NCI-H187 treated with DMSO at 0.1 percent for 48 hours (cell line): ENCODE measurements around the gene KLC4.
"Not testable (repeated sequence)": the region's sequence is repeated elsewhere in the genome, so short reads cannot be mapped to it uniquely, and the experiment has no call there.

Experiments used
- DNase-seq: peaks from one replicate; lab custom pipeline; 2025; lab: John Stamatoyannopoulos, UW

Gene KLC4

DNA sequence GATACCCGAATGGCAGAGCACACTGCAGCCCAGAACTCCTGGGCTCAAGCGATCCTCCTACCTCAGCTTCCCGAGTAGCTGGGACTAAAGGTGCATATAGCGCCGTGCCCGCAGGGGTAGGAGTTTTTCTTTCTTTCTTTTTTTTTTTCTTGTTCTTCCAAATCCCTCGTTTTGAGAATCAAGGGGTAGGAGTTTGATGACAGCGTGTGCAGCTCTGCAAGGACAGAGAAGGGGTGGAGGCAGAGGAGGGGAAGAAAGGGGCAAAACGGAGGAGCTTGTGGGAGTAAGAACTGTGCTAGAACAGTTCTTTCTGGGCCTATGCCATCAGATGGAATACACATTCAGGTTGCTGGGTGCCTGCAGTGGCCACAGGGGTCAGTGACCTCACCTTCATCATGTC, 22.7 kb upstream of the KLC4 start:
- DNase-seq, result no peak

DNA sequence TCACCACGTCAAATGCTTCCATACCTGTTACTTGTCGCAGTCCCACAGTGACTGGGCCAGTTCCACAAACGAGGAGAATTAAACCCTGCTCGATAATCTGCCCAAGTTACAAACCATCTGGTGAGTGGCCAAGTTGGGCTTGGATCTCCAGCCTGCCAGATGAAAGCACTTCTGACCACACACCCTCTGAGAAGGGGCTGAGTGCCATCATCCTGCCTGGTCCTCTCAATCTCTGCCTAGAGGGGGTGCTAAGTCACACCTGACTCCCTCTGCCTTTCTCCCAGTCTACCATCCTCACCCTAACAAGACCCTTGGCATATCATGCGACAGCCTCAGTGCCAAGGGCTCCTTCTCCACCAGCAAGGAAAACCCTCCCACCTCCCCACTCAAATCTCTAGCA, 22.2 kb upstream of the KLC4 start:
- no peak for DNase-seq

DNA sequence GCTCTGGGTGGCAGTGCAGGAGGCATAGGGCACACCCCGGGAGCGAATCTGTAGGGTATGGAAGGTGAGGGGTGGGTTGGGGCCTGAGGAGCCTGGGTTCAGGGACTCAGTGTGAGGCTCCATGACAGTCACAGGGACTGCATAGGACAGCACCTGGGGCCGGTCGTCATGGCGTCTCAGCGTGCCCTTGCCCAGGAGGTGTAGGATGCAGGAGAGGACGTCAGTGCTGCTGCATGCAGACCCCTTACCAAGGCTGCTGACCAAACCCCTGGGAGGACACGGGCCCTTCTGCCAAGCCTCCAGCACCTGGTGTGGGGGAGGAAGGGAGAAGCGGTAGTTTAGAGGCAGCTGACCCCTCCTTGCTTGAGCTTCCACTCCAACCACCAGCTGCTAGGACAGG, 21.7 kb upstream of the KLC4 start:
- no peak for DNase-seq

DNA sequence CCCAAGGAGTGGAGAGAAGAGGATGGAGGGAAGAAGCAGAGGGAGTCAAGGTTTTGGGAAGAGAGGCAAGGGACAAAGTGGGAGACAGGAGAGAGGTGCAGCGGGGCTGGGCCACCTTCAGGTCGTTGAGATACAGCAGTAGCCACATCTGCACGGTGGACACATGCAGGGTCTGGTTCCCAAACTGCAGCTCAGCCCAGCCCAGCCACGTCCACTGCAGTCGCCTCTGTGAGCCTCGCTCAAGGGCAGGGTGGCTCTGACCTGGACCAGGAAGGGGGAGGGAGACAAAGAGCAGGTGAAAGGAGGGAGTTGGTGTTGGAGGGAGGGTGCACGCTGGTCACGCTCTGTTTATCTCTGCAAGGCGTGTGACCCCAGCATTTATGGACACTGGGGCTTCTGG, 20.7 kb upstream of the KLC4 start:
- DNase-seq, result no peak

DNA sequence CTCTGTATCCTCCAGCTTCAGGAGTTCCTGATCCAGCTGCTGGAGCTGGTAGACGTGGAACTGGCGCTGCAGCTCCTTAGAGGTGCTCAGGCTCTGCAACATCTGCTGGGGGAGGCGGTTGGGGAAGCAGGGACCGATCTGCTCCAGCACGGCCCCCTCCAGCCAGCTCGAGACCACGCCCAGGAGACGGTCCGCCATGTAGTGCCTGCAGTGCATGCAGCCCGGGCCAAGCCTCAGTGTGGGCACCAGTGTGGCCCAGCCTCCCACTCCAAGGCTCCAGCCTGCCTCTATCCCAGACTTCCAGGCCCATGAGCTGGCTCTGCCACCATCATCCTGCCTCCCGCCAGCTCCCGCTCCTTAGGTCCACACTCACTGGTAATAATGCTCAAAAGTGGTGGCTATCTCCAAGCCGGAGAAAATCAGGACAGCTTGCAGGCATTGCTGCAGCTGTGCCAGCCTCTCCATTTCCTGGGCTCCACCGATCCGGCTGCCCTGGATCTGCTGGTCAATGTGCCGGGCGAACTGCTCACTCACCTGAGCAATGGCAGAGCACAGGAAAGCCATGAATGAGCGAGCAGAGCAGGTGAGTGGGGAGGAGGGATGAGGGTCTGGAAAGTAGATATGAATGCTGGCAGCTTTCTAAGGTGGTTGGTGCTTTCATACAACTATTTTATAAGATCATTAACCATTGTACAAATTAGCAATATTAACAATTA, 18.7 kb upstream of the KLC4 start:
- no peak for DNase-seq

DNA sequence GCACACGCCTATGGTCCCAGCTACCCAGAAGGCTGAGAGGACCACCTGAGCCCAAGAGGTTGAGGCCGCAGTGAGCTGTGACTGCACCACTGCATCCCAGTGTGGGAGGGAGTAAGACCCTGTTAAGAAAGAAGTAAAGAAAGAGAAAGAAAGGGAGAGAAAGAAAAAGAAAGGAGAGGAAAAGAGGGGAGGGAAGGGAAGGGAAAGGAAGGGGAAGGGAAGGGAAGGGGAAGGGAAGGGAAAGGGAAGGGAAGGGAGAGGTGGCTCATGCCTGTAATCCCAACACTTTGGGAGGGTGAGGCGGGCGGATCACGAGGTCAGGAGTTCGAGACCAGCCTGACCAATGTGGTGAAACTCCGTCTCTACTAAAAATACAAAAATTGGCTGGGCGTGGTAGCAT, 18.0 kb upstream of the KLC4 start:
- not testable (repeated sequence) for DNase-seq

DNA sequence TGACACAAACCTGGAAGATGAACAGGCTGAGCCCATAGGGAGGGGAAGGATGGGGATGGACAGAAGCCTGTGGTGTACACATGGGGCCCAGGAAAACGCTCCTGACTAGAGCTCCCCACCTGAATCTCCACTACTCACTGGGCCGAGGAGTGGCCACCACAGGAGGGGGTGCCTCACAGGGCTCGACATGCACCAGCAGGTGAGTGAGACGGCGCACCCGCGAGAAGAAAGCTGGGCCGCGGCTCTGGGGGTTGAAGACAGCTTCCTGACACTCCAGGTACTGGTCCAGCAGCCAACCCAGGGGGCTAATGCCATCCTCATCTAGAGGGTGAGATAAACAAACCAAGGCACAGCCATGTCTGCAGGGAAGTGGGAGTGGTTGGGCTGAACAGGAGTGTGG, 16.1 kb upstream of the KLC4 start:
- DNase-seq, result no peak

DNA sequence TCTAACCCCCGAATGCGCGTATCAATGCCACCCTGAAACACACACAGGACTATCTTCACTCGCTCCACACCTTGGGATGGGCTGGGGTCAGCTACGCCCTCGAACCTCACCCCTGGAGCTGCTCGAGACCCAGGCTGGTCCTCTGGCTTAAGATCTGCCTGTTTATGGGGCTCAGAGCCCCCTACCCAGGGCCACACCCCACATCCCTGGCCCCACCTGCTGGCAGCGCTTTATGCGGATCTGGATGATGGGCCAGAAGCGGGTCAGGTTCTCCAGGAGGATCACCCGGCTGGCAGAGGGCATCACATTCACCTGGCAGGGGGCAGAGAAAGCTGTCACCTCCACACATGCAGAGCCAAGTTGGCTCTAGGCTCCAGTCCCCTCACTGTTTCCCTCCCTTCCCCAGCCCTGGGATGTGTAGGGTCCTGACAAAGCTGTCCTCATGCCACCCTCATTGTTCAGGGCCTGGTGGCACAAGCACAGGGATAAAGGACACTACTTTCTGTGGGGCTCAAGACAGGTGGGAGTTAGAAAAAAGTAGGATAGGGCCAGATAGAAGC, 14.0 kb upstream of the KLC4 start:
- no peak for DNase-seq

DNA sequence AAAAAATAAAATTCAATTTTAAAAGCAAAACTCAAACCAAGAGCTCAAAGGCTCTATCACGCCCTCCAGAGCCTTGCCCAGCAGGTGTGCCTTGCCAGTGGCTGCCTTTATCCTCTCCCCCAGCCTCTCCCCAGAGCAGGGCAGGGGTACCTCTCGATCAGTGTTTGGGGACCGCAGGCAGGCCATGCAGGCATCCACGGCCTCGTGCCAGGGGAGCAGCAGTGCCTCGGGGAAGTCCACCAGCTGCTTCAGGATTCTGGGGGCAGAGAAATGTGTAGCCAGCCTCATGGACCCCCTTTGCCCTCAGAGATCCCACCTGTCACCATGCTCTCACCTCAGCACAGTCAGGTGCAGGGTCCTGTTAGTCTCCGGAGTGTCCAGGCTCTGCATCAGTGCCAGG, 11.4 kb upstream of the KLC4 start:
- no peak for DNase-seq

DNA sequence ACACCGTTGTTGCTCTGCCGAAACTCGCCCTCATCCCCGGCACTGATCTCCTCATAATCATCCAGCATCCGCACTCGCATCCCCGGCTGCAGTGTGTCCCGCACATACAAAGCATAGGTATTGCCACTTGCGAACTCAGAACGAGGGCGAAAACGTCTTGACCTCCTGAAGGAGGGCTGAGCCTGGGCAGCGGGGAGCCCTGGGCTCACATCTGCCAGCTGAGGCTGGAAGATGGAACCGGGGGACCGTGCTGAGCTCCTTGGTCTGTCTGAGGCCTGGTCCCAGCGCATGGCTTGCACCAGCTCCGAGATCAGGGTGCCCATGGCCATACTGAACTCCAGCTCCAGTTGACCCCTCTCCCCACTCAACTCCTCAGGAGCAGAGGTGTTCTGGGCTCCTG, 8.4 kb upstream of the KLC4 start:
- no peak for DNase-seq

DNA sequence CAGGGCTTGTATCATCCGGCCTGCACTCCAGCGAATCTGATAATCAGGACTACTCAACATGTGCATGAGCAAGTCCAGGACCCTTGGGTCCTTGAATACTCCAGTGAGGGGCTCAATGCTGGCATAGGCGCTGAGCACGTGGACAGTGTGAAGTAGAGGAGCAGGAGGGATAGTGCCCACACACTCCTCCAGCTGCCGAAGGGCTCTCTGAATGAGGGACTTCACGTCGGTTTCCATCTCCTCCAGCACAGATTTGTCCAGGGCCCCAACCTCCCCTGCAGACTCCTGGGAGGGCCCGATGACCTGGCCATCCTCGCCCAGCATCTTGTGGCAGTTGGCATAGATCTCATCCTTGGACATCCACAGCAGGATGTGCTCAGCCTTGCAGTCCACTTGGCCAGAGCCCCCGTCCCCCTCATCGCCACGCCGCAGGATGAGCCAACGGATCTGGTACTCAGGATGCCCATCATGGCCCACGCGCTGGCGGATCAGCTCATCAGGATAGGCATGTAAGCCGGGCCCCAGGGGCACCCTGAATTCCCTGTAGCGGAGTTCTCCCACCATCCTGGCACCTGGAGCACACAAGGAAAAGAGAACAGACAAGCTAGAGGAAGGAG, 7.1 kb upstream of the KLC4 start:
- DNase-seq, result no peak

DNA sequence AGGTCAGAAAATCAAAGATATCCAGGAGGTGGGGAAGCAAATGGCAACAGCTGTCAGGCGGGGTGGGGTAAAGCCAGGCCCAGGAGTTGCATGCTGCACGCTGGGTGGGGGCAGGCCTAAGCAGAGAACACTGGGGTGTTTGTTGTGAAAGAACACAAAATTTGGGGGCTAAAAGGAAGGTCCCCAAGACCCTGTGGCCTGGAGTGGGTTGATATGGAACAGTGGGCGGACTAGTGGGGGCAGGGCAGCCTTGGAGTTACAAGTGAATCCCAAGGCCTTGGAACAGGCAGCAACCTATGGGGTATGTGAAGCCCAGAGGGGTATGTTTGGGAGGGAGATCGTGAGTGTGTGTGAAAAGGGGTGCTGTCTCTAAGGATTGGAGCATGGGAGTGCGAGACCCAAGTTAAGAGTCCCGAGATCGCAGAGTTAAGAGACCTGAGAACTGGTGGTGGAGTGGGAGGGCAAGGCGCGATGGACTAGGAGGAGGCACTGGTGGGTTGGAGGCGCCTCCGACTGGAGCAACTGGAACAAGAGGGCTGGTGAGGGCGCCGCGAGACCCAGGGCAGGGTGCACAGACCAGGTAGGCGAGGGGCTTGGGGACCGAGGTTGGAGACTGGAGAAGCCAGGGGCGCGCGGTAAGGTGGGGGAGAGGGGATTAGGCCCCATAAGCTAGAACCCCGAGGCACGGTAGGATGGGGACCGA, 6.4 kb upstream of the KLC4 start:
- no peak for DNase-seq

DNA sequence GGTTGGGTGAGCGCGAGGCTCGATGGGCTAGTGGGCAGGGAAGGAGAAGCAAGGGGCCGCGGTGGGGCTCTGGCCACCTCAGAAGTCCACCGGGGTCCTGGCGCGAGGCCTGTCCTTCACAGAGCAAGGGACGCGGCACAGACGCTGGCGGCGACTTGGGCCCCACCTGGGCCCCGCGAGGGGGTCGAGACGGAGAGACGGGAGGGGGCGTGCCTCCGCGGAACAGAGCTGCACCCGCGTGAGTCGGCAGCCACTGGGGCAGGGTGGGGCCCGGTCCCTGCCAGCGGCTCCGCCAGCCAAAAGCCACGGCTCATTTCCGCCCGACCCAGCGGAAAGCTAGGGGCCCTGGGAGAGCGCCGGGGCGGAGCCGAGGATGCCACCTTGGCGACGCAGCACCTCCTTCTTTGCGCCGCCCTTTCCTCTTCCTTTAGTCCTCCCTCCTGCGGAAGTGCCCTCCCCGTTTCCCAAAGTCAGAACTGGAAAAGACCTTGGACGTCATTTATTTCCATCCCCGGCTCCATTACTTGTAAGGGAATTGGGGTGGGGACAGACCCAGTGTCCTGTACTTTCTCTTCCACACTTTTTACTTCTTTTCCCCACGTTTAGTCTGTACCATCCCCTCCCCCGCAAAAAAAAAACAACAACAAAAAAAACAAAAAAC, 5.8 kb upstream of the KLC4 start, which contains the start of gene CUL7:
TSS of gene CUL7 (minus strand) at position 307 of the 661 bp plus-strand sequence. CDS start 1,063 bp downstream, outside the sequence.
- DNase-seq, result peak; percentile 90

DNA sequence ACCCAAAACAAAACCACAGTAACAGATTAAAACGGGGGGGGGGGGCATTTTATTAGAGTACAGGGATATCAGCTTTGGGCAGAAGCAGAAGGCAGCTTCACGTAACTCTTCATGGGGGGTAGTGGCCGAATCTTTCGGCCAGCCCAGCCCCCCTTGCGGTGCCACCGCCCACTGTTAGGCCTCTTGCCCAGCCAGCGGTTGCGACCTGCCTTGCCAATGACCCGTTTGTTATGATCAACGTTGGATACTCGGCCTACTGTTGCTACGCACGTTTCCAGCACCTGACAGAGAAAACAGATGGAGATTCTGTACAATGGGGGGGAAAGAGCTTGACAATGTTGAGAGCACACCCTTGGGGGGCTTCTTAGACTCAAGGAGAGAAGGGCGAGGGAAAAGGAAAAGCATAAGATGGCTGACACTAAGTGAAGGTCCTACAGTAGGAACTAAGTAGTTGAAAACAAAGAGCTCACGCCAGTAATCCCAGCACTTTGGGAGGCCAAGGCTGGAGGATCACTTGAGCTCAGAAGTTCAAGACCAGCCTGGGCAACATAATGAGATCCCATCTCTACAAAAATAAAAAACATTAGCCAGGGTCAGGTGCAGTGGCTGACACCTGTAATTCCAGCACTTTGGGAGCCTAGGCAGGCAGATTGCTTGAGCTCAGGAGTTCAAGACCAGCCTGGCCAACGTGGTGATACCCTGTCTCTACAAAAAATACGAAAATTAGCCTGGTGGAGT, 5.1 kb upstream of the KLC4 start:
- DNase-seq, result no peak

DNA sequence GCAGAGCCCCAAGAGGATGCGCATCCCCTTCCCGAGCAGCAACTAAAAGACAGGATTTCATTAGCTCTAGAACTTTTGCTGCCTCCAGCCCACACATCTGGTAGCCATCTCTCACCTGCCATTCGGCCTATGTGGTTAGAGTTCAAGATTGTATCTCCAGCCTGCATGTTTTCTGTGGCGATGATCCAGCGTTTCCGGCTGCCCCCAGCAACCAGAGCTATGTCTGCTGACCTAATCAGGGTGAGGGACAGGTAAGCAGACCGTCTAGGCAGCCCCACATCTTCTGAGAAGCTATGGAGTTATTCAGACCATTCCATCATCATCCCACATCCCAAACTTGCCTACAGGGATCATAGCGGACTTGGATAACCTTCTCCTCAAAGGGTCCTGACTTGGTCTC, 3.5 kb upstream of the KLC4 start:
- no peak for DNase-seq

DNA sequence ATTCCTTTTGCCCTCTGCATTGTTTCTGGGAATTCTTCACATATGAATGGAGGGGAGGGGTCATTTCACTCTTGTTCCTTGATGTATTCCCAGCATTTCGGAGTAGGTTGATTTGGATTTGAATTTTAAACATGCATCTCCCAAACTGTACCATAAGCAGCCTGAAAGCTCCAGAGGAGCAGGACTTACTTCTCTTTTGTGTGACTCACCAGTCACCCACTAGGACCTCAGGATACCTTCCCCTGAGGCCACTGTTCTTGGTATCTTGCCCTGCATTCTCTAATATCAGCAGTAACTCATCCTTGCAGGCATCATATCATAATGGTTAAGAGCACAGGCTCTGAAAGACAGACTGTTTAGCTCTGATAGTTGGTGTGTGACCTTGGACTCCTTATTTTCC, 900 bp upstream of the KLC4 start:
- no peak for DNase-seq

DNA sequence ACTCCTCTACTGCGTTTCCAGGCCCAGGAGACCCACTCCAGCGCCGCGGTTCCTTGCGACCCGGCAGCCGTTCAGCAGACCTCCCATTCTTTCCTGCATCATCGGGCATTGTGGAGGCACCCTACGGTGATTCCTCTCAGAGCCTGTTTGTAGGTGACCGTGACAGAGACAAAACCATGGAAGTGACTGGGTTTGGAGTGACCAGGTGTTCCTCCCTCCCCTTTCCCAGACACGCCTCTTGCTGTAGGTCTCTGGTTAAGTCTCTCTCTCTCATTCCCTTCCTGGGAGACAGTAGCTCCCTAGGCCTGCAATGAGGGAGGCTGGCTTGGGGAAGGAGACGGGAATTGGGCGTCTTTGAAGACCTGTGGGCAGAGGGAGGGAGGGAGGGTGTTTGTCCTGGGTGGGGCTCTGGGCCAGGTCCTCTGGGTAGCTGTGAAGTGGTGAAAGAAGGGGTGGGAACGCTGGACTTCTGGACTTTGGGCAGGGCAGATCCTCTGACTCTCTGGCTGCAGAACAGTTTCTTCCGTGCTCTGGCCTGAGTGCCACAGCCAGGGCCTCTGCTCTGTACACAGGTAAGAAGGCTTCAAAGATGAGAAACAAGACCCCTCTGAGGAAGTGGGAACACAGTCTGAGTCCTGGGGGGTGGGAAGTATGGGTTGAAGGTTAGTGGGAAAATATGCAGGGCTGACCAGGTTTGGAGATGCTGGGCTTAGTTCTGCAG, 763 bp downstream of the KLC4 start:
- peak; percentile 9 for DNase-seq

DNA sequence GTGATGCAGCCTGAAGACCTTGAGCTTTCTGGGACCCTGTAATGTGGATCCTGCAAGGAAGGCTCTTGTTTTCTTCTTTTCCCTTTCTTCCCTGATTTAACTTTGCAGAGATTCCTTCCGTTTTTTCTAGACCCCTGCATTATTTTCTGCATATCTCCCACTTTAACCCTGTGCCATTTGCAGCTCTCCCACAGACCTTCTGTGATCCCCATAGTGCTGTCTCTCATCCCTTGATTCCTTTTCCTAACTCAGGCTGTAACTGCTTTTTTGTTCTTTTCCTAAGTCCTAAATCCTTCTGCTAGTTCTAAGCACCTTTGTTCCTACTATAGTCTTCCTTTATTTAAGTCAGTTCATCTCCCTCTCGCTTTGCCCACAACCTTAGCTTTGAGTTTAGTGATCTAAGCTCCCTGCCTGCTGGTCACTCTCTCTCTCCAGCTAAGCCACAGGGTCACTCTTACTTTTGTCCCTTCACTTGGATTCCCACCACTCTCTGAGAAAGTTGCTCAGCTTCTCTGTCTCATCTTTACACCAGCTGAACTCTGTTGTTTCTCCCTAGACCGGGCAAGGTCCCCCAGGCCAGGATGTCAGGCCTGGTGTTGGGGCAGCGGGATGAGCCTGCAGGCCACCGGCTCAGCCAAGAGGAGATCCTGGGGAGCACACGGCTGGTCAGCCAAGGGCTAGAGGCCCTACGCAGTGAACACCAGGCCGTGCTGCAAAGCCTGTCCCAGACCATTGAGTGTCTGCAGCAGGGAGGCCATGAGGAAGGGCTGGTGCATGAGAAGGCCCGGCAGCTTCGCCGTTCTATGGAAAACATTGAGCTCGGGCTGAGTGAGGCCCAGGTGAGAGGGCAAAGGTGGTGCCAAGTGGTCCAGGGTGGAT, 1.6 kb downstream of the KLC4 start:
- no peak for DNase-seq

DNA sequence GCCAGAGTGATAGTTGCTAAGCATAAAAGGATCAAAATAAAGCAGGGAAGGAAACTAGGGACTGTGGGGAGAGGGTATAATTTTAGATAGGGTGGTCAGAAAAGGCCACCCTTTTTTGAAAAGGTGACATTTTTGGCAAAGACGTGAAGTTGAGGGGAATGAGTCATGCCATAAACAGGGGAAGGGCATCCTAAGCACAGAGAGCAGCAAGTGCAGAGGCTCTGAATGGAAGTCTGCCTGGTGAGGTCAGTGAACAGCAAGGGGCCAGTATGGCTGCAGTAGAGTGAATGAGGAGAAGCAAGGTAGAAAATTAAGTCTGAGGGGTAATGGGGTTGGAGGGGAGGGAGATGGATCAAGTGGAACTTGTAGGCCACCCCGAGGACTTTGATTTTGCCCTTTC, 2.4 kb downstream of the KLC4 start:
- DNase-seq, result no peak

DNA sequence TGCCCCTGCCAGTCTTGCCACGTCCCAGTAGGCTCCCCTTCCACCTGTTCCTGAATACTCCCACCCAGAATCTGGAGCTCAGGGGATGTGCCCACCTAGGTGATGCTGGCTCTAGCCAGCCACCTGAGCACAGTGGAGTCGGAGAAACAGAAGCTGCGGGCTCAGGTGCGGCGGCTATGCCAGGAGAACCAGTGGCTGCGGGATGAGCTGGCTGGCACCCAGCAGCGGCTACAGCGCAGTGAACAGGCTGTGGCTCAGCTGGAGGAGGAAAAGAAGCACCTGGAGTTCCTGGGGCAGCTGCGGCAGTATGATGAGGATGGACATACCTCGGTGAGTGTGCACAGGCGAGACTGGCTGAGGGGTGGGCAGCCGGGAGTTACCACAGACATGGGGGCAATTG, 3.4 kb downstream of the KLC4 start:
- no peak for DNase-seq
